RPMI7951 (cell line): ENCODE measurements around the gene MYRIP. TPM values are rescaled to one million over a fixed set of nuclear protein-coding genes. Genes with fewer than 3 reads are reported as not detected.

Source experiments
- DNase-seq: peaks from one replicate; pipeline ENCODE4 v3.0.0-alpha.2; 2012; ENCODE audit warnings: low read depth
- total RNA-seq: library from RNA; depleted of rRNA; stranded (reverse); fragments of >200 nt; shearing (Covaris generic); gene quantifications from 2 replicates; pipeline ENCODE4 v1.2.3, GENCODE V29; 2014

MYRIP gene
- total RNA-seq, 1 experiment from 2014 or later = not detected

DNA sequence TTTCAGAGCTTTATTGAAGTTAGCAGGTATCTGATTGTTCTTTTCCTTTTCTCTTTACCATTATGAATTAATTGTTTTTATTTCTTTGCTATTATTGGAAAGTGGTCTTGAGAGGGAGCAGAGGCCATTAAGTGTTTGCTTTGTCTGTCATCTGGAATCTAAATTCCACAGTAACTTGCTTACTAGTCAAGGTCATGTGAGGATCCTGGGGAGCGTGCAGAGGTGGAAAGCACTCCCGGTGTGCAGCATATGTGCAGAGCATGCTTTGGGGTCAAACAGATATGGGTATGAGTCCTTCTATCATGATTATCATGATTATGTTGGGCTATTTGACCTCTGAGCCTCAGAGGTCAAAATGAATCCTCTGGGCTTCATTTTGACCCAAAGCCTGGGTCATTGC is 96.4 kb downstream of the MYRIP start:
- DNase-seq = no peak

DNA sequence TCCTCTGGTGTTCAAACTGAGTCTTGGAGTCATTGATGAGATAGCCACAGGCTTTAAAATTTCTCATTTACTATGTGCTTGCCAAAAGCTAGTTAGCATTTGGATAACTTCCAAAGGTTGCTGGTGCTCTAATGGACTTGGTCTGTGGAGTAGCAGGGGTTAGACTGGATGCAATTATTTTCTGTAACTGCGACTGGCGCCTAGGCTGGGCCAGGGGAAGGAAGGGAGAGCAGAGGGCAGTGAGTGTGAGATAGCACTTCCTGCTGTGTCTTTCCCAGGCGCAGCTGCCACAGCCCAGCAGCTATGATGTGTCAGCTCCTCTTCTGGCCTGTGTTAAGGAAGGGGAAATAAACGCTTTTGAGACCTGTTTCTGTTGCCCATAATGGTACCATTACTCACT is 98.6 kb downstream of the MYRIP start:
- DNase-seq = no peak

DNA sequence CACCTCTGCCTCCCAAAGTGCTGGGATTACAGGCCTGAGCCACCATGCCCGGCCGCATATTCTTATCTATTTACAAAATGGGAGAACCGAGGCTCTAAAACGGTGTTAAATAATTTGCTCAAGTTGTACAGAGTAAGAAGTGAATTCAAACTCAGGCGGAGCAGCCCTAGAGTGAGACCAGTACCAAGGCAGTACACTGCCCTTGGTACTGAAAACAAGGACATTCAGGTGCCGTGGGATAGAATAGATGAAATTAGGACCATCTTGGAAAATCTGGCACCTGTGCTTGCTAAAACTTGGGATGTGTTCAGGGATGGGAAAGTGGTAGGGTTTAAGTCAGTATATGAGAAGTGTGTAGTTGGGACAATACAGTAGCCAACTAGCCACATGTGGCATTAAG is 100.7 kb downstream of the MYRIP start:
- no peak for DNase-seq

DNA sequence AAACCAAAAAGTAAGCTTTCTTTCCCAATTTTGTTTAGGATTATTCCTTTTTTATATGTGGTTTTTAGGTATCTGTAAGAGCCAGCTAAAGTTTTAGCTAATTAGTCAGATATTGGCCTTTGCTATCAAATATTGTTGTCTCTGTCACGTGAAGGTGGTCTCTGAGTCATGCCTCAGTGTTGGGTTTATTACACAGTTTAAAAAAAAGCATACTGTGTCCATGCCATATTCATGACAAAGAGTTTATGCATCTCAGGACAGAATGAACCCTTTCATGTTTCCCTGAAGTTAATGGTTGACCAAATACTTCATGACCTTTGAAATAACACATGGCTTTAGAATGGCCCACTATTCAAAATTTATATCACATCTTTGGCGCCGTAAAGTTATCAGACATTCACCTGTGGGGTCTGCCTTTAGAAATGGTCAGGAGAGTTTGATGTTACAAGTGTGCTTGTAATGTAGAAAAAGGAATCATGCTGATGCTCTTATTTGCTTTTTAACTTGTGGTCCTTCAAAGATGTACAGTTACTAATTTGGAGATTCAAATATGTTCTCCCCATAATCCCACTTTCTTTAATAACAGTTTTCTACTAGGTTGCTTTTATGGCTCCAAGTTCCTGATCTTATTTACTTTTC is 101.5 kb downstream of the MYRIP start:
- DNase-seq = no peak

DNA sequence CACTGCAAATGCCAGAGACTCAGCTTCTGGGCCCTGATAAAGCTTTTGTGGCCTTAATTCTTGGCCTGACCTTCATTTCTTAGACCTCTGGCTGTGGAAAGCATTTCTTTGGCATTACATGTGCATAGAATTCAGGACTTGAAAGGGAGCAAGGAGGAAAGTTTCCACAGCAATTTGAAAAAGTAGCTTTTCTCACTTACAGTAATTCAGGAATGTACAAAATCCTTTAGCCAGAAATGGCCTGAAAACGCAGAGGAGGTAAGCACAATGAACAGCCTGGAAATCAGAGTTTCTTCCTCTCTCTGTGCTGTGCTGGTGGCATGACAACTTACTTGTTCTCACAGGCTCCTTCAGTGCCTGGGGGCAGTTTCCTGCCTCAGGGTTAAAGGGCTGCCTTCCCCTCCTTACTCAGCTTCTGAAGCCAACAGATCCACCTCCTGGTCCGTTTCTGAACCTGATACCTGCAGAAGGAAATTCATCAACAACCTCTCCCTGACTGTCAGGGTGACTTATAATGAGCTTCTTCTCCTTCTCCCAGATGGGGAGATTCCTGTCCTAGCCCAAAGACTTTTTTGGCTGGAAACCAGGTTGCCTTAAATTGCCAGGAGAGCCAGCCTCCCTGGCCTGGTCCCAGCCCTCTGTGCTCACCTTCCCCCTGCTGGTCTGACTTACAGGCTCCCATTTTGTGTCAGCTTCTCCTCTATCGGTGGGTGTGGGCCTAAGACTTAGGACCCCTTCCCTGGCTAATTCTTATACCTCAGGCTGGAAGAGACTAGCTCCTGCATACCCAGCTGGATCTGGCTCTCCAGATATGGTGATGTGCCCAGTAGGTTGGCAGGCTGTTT is 102.3 kb downstream of the MYRIP start:
- DNase-seq = no peak

DNA sequence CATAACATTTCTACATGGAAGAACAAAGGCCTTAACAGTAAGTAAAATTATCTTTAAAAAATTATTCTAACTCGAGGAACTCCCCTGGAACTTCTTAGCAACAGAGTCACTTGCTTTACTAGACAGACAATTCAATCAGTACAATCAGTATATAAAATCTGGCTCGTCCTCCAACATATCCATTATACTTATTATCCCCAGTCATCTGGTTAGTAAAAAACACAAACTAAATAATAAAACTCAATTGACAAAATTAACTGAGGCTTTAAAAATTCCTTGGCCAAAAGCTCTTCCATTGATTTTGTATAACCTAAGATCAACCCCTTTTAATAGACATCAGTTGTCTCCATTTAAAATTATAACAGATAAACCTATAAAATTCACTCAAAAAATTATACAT is 105.6 kb downstream of the MYRIP start:
- DNase-seq = no peak

DNA sequence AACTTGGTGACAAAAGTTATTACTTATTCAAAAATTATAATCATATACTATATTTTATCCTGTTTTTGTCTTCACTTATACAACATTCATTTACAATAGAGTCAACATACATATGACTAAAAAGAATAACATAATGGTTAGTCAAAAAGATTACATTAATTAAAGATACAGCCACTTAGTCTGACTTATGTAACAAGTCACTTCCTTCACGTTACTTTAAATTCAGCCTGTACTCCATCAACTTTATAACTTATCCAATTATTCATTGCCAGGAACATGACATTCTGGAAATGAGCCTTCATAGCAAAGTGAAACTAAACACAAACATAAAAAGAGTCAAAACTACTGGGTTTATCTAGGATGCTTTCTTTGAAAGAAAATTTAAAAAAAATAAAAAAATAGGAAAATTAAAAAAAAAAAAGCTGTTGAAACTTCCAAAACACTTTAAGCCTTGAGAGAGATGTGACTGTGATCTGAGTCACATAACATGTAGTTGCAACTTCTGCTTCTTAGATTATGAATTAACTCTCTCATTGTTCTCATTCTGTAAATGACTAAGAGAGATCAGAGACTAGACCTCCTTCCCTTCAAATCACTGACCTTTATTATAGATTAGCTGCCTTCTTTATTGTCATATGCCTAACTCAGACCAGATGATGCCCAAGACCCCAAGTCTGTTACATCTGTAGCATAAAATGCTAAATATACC is 107.8 kb downstream of the MYRIP start:
- no peak for DNase-seq

DNA sequence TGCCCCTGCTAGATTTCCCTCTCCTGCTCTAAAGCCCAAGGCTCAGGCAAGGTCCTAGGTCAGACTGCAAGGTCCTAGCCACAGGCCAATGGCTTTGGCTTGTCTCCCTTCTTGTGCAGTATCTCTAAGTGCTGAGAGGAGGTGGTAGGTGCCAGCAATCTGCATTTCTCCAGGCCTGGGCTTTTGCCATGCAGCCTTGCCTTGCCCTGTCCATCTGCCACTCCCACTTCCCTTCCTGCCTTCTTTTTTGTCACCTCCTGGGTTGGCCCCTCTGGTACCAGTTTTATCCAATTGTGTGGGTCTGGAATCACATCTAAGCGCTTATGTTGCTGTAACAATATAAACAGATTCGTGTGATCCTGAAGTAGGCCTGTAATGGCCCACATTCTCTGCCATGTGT is 109.9 kb downstream of the MYRIP start:
- no peak for DNase-seq

DNA sequence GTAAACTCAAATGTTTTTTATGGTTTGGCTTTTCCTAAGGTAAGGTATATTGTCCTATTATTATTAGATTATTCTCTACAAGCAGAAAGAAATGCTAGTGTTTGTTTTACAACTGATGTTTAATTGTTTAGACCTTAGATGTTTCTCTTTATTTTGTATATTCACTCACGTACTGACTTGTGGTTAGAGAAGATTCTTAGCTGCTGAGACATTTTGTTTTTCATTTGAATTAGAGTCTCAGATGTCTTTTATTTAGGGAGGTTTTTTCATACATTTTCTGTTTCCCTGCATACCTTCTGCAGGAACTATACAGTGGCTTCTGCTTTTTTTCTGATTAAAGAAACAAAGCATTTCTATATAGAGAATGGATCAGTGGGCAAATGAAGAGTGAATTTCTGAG is 110.9 kb downstream of the MYRIP start:
- no peak for DNase-seq

DNA sequence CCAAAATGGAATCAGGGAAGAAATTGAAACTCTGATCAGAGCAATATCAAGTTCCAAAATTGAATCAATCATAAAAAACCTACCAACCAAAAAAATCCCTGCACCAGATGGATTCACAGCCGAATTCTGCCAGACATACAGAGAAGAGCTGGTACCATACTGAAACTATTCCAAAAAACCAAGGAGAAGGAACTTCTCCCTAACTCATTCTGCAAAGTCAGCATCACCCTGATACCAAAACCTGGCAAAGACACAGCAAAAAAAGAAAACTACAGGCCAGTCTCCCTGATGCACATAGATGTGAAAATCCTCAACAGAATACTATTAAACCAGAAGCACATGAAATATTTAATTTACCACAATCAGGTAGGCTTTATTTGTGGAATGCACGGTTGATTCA is 118.1 kb downstream of the MYRIP start:
- no peak for DNase-seq

DNA sequence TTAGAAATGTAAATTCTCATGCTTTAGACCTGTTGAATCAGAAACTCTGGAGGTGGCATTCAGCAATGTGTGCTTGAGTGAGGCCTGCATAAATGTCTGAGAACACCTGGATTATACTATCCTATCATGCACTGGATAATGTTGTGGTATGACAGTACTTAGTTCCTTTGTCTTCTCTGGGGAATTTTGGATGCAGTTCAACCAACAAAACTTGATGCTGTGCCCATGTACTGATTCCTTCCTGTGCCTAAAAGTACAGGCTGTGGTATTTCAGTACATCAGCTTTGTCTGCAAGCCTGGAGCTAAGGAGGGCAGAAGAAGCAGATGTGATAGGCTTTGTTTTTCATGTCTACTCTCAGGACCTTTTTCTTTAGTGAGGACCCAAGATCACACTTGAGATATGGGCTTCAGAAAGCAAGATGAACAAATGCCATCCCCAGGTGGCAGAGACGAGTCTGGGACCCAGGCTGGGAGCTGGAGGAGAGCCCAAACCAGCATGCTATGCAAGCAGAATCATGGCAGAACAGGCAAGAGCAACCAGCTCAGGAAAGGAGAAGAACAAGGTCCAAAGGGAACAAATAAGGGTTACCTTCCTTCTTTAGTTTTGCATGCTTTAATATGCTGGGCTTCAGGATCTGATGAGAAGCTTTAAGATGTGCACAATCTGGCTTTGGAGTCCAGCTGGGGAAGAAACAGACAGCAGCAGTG is 124.7 kb downstream of the MYRIP start:
- no peak for DNase-seq

DNA sequence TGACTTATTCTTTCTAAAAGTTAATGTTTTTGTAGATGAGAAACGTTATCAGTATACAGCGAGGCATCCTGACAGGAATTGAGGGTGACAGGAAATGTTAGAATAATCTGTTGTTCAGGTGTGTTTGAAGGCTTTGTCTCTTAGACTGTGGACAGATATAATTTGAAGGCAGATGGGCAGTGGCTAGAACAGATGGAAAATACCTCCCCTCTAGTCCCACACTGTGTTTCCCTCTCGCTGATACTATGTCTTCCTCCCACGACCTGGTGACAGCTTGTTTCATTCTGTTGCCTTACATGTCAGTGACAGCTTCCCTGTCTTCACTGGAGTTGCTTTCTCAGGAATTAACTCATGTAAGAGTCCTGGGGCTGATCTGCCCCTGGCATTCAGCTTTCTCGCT is 125.3 kb downstream of the MYRIP start:
- DNase-seq = no peak

DNA sequence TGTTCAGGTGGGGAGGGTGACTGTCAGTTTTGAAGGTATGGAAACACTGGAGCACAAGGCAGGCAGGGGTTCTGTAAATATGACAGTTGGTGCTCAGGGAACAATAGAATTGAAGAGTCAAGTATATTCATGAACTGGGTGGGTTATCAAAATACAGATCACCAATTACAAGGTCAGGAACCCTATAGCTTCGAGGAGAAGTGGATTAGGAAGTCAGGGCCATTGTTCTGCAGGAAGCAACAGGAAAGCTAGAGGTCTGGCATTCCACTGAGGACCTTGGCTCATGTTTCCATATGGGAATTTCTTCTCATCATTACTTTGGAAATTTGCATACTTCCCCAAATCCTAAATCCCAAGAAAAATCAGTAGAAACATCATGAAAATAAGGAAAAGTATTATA is 125.9 kb downstream of the MYRIP start:
- DNase-seq = no peak

DNA sequence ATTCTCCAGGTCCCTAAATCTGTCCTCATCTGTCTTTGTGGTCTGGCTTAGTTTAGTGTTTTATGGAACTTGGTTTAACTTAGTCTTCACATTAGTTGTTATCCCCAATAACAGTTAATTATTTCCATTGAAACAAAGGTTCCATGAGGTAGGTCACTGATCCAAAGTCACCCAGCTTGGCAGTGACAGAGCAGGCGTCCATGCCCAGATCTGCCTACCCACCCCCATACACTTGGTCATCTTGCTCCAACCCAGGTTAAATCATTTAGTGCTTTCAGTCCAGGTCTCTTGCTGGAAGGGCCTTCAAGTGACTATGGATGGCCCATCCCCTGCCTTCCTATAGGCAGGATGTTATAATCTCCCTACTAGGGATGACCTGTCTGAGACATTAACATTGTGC is 127.4 kb downstream of the MYRIP start:
- no peak for DNase-seq

DNA sequence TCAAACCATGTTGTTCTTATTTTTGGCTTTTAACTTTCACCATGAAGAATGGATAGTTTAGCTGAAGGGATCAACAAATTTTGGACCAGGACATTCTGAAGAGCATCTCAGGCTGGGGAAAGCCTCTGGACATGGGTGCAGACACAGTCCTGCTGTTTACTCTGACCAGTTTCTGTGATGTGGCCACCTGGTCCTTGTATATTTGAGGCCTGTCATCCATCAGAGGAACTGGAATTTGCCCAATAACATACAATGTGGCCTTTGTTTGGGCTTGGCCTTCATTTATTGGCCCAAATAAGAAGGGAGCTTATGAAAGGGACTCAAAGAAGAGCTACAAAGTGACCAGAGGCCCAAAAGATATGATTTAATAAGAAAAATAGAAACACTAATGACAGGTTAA is 127.9 kb downstream of the MYRIP start:
- DNase-seq = no peak

DNA sequence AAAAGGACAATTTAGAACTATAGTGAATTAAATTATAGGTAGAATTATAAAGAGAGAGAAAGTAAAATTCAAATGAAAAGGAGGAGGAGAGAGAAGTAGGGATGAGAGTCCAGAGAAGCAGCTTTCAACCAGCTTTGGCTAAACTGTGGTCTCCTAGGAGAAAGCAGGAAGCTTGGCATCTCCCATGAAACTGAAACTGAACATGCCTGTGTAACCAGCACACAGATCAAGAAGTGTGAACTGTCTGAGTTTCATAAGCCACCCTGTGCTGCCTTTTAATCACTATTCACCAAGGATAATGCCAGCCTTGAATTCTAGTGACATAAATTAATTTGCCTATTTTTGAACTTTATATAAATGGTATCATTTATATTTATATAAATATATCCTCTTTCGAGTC is 128.5 kb downstream of the MYRIP start:
- DNase-seq = no peak

DNA sequence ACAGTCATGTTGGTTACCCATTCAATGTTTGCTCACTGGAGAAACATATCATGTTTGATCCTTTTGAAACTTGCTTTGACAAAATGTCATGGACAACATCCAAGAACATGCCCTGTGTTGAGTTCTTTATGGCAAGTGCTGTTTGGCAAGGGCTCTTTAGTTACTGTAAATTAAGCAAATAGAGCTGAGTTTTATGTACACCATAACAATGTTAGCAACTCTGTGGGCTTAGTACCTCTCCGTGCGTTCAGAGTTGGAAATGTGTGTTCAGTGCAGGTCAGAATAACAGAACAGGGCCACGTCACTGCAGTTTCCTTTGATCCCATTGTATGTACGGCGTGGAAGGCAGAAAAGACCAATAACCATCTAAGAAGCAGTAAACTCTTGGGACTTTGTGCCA is 132.5 kb downstream of the MYRIP start:
- DNase-seq = no peak

DNA sequence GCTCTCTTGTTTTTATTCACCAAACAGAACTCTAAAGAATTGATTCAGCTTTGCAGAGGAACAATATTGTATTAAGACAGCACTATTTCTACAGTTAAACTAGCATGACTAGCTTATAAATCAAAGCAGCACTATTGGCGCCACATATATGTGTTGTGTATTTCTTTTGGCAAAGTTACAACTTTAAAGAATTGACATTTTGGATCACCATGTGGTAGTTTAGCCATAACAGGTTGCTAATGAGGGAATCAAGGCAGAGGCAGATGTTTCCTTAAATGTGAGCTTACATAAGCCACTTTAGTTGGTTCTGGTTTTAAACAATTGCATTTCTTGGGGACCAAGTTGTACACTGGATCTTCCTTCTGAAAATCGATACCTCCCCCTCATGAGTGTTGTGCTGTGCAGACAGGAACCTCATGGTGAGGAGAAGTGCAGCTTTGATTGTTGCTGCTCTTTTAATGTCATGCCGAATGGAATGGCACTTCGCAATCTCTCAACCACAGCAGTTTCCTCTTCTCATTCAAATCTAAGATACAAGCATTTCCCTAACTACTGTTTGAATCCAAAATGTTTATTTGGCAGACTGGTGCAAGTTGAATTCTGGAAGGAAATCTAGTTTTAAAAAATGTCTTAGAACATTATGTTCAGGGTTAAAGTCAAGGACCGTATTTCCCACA is 151.2 kb downstream of the MYRIP start:
- no peak for DNase-seq

DNA sequence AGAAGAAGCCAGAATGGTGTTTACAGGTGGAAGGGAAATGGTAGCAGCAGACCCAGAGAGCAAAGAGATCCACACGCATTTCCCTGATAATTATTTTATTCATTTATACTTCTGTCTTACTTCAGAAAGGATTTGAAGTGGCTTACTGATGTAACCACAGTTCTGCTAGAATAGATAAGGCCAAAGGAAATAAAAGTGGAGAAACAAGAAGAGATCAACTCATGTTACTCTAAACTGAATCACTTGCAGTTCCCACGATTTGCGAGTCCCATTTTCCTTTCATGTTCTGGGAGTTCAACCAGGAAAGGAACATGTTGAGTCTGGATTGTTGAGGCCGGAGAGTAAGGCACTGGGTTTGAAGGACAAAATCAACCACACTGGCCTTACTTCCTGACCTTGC is 151.8 kb downstream of the MYRIP start:
- DNase-seq = no peak

DNA sequence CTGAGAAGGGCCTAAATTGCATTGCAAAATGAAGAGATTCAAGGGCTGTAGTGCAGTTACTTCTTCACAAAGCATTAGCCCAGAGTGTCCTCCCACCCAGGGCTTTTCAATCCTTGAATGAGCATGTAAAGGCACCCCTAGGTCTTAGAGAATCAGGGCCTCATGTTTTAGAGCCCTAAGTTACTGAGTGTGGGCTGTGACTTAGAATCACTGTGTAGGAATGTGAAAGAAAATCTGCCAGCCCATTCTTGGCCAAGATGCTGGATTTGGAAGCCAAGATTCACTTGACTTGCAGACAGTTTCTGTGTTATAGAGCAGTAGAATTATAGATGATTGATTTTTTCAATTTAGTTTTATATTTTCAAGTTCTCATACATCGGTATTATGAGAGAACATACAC is 153.2 kb downstream of the MYRIP start:
- no peak for DNase-seq

DNA sequence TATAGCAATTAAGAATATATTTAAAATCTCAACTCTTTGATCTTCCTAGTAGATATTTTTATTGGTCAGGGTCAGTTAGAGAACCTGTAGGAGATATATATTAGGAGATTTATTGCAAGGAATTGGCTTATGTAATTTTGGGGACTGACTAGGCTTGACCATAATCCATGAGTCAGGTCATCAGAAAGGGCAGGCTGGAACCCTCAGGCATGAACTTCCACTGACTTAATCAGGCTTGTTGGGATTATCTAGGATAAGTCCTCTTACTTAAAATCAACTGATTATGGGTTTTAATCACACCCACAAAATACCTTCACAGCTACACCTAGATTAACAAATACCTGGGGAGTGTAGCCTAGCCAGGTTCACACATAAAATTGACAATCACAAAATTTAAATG is 156.1 kb downstream of the MYRIP start:
- no peak for DNase-seq

DNA sequence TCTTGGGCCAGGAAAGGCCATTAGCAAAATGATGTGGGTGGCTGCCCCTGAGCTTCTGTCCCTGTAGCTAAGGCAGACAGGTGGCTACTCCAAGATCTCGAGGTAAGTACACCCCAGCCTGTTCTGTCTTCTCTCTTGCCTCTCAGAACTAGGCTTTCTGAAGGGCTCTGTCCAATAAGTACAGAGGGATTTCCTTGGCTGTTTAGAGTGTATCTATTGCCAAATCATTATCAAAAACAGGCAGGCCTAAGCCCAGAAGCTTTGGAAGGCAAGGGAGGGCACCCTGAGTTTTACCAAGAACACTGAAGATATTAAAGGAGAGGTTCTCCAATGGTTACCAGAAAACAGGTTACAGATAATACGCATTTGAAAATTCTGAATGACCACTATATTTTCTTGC is 156.6 kb downstream of the MYRIP start:
- DNase-seq = no peak
